ENCODE measurements around the gene ACIN1.

- no peak for TF ChIP-seq CTCF (conservative IDR thresholded peaks at IDR 0.05 in 1 of 2, IDR thresholded peaks at IDR 0.05 in 1 of 2; ENCODE audit: low read depth in 1 of 2, low read length in 2 of 2)
- TF ChIP-seq EZH2 (IDR thresholded peaks at IDR 0.05; ENCODE audit: low read length, missing control alignments) = no peak
These were observed 43.0 kb upstream of the ACIN1 start for GRCh38 chr14:23137813-23138535.

Measured in fibroblast of lung (primary cell).